ENCODE data around the gene SZRD1.
A peak's percentile ranks its signal among the peaks of the same experiment; 100 is the strongest.

DNA sequence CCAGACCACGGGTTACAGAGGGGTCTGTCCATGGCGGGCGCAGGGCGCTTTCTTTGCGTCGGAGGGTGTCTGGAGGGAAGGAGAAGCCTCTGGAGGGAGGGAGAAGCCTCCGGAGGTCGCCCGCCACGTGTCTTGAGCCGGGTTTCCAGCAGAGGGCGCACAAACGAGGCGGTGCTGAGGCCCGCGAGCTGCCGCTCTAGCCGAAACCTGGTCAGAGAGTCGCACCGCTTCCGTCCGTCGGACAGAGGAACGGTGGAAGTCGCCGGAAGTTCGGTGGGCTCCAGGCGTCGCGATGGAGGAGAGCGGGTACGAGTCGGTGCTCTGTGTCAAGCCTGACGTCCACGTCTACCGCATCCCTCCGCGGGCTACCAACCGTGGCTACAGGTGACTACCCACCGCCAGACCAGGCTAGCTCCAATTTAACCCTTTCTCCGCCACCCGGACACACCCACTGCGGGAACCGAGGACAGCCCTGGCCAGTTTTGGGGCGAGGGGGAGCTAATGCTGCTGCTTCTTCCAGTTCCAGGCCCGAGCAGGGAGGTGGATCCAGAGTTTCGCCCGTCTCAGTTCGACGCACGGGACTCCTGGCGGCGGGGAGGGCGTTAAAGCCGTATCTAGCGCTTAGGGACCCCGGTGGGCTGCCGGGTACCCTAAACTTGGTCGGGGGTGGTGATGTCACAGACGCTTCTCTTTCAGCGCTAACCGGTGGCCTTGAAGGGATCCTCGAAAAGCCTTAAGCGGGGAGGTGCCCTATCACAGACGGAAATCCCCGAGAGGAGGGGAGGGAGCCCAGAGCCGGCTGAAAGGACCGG, 73.6 kb downstream of the SZRD1 start, which contains the start of gene NECAP2:
- peak in 1 of 4 donors; percentile 38 for TF ChIP-seq EP300 (IDR thresholded peaks at IDR 0.05)
- TF ChIP-seq, protein P1, sequence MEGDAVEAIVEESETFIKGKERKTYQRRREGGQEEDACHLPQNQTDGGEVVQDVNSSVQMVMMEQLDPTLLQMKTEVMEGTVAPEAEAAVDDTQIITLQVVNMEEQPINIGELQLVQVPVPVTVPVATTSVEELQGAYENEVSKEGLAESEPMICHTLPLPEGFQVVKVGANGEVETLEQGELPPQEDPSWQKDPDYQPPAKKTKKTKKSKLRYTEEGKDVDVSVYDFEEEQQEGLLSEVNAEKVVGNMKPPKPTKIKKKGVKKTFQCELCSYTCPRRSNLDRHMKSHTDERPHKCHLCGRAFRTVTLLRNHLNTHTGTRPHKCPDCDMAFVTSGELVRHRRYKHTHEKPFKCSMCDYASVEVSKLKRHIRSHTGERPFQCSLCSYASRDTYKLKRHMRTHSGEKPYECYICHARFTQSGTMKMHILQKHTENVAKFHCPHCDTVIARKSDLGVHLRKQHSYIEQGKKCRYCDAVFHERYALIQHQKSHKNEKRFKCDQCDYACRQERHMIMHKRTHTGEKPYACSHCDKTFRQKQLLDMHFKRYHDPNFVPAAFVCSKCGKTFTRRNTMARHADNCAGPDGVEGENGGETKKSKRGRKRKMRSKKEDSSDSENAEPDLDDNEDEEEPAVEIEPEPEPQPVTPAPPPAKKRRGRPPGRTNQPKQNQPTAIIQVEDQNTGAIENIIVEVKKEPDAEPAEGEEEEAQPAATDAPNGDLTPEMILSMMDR (IDR thresholded peaks at IDR 0.05), result peak; percentile 66 to 81 (median 77)

Measured in sigmoid colon (tissue), 4 donors.